Fibroblast of skin of right quadriceps (primary cell): ENCODE results near the gene CATSPER1.
A peak's percentile ranks its signal among the peaks of the same experiment; 100 is the strongest.

Experiments used
- DNase-seq: peaks from one replicate; pipeline ENCODE4 v3.0.0-alpha.2; 2013

The CATSPER1 gene

DNA sequence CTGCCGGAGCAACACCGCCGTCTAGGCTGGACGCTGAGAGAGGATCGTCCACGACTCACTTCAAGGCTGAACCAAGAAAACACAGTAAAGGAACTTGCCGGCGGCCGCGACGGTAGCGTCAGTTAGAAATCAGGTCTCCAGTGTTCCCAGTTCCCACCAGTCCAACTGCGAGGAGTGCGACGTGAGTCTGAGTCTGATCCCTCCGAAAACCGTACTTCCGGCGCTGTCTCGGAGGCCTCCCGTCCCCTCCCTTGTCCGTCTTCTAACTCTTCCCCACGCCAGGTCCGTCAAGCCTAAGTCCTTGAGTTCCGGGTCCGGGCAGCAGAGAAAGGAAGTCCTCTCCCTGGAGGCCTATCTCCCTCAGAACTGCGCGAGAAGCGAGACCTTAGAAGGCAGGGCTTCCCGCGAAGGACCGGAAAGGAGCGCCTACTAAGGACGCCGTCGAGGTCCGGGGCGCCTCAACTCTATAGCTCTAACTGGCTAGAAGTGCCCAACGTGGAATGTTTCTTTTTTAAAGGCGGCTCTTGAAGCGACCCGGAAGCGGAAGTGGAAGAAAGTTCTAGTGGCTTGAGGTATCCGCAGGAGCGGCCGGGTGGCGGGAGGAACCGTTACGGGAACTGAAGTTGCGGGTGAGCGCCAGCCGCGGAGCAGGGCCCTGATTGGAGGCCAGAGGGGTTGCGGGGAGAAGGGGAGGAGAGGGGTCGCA is 24.2 kb downstream of the CATSPER1 start, which contains the start of the genes BANF1 and EIF1AD:
TSS of gene BANF1 (plus strand) at position 562 of the 706 bp plus-strand sequence. CDS start 748 bp downstream, outside the sequence.
TSS of gene EIF1AD (minus strand) at position 216 of the 706 bp plus-strand sequence. CDS start 1,768 bp downstream, outside the sequence.
- DNase-seq: peak; percentile 98

DNA sequence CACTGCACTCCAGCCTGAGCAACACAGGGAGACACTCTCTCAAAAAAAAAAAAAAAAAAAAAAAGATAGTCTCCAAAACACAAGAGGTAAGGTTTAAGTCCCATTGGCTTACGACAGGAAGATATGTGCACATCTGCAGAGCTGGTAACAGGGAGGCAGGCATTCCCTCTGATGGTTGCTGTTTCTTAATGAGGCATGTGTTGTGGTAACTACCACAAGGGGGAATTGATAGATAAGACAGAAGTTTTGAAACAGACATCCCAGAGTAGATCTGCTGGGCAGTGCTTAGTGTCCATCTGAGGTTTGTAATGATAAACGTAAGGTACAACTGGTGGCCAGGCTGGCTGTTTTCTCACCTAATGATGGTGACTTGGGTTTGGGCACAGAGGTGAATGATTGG is 29.0 kb downstream of the CATSPER1 start:
- no peak for DNase-seq

DNA sequence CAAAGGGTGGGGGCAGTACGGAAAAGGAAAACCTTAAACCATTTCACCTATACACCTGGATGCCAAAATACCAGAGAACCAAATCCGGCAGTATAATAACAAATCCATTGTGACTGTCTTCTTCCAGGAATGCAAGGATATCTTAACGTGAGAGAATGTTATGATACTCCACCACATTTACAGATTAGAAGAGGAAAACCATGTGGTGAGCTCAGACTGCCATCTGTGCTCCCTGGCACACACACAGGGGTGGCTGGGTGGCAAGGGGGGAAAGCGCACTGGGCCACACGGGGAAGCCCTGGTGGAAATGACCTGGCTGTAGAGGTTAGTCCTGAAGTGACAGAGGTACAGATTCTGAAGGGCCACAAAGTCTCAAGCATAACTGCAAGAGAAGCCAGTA is 34.2 kb downstream of the CATSPER1 start:
- DNase-seq: no peak

DNA sequence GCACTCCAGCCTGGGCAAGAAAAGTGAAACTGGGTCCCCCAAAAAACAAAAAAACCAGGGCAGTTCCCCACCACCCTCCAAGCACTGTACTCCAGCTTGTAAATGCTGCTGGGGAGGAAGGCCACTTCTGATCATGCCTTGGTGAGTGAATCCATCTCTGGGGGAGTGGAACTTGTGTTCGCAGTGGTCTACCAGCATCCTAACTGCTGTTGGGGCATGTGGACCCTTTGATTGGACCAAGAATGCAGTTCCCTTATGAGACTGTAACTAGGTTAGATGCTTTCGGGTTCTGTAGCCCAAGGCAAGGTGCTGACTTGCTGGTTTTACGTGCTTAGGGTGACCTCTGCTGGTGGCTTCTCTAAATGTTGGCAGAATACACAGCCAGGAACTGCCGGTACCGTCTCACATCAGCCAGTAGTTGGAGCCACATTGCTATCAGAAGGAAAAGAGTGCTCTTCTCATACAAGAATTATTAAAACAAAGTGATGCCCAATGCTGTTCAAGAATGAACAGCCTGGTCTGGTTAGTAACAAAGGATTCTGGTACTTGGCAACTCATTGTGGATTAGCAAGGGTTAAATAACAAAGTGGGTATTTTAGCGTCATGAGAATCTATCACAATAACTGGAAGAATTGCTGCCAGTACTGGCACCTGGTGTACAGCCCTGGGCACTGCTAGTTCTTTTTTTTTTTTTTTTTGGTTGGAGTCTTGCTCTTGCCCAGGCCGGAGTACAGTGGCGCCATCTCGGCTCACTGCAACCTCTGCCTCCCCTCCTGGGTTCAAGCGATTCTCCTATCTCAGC is 37.3 kb downstream of the CATSPER1 start:
- DNase-seq: peak; percentile 92

GRCh38 chr11:65987336-65987735 is 38.9 kb downstream of the CATSPER1 start:
- DNase-seq: no peak

GRCh38 chr11:65983589-65983987 is 42.7 kb downstream of the CATSPER1 start:
- no peak for DNase-seq

- no peak for DNase-seq
Measured at GRCh38 chr11:65982824-65983588, 43.3 kb downstream of the CATSPER1 start.

- DNase-seq: no peak
Measured at GRCh38 chr11:65981972-65982823, 44.1 kb downstream of the CATSPER1 start.

DNA sequence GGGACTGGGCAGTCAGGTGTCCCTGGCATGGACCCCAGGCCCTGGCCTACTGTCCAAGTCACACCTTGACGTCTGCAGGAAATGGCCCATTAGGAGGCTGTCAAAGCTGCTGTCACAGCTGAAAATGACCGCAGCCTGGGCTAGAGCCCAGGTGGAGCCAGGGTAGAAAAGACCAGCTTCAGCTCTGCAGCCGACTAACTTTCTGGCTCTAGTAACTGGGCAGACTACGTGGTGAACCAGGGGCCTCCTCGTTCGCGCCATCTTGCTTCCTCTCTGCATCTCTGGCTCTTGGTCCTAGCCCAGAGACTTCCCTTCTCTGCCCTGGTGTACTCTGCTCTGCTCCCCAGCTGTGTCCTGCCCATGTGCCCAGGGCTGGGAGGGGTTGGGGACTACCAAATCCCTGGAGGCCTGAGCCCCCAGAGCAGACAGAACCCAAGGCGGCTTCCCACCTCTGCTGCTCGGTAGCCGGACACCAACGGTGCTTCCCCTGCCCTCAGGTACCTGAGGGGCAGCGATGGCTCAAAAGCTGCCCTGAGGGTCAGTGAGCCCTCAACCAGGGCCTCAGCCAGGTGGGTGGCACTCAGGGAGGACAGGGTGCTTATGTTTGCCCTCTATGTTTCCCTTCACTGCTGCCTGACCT is 45.1 kb downstream of the CATSPER1 start:
- DNase-seq: no peak

GRCh38 chr11:65979261-65979759 is 47.0 kb downstream of the CATSPER1 start:
- no peak for DNase-seq

DNA sequence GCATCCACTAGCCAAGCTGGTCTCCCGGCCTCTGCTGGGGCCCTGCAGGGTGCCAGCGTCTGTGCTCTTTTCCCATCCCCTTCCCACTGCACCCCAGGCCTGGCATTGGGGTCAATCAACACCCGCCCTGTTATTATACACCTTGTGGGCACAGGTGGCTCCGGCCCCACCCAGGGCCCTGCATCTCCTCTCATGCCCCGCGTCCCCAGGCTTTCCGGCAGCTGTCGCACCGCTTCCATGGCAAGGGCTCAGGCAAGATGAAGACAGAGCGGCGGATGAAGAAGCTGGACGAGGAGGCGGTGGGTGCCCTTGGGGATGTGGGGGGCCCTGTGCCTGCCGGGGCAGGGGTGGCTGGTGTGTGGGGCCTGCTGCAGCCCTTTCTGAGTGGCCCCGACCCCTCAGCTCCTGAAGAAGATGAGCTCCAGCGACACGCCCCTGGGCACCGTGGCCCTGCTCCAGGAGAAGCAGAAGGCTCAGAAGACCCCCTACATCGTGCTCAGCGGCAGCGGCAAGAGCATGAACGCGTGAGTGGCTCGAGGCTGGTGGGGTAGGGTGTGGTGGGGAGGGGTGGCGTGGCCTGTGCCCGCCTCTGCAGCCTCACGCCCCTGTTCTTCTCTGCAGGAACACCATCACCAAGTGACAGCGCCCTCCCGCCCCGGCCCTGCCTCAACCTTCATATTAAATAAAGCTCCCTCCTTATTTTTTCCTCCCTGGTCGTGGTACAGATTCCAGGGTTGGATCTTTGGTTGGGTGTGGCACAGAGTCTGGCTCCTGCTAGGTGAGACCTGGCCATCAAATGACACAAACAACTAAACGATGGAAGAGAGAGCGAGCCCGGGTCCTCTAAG is 47.7 kb downstream of the CATSPER1 start:
- no peak for DNase-seq

DNA sequence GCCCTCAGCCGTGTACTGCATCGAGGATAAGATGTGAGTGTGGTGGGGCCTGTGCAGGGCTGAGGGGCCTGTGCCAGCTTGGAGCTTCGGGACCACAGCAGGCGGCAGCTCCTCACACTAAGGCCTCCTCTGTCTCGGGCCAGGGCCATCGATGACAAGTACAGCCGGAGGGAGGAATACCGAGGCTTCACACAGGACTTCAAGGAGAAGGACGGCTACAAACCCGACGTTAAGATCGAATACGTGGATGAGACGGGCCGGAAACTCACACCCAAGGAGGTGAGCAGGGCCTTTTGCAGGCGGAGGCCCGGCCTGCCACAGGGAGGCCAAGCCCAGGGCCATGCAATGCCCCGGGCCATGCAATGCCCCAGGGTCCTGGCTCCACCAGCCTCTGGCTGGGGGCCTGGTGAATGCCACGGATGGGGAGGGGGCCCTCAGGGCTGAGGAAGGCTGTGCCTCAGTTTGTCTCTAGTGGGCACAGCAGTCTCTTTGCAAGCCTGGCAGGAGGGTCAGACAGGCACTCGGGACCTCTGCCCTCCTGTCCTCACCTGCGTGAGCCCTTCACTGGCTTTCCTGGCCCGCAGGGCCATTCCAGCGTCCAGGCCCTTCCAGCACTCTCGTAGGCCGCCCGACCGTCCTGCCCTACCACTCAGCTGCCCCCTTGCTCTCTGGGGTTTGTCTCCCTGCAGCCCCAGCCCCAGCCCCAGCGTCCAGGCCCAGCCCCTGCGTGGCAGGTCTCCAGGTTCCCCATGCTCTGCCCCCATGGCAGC is 48.5 kb downstream of the CATSPER1 start:
- no peak for DNase-seq

DNA sequence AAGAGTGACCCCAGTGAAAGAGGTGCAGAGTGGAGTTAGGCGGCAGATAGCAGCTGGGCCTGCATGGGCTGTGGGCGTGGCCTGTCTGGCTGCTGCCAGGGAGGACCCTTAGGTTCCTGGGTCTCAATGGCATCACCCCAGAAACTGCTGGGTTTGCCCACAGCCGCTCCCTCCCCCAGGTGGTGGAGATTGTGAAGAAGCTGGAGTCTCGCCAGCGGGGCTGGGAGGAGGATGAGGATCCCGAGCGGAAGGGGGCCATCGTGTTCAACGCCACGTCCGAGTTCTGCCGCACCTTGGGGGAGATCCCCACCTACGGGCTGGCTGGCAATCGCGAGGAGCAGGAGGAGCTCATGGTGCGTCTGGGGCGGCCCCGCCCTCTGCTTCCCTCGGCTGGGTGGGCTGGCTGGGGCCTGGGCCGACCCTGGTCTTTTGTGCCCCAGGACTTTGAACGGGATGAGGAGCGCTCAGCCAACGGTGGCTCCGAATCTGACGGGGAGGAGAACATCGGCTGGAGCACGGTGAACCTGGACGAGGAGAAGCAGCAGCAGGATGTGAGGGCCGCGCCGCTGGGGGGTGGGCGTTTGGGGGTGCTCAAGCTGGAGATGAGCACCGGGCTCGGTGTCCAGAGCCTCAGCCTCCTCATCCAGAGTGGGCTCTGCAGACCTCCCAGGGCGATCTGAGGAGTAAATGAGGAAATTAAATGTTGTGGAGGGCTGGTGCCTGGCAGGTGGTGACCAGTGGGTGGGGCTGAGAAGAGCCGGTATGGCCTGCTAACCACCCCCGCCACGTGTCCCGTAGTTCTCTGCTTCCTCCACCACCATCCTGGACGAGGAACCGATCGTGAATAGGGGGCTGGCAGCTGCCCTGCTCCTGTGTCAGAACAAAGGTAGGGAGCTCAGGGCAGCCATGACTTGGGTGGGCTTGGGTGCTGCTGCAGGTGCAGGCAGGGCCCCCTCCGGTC is 49.8 kb downstream of the CATSPER1 start:
- DNase-seq: no peak

- DNase-seq: no peak
Measured at GRCh38 chr11:65975771-65976170, 50.5 kb downstream of the CATSPER1 start.

- peak; percentile 38 for DNase-seq
Measured at GRCh38 chr11:65973439-65974110, 52.7 kb downstream of the CATSPER1 start.

DNA sequence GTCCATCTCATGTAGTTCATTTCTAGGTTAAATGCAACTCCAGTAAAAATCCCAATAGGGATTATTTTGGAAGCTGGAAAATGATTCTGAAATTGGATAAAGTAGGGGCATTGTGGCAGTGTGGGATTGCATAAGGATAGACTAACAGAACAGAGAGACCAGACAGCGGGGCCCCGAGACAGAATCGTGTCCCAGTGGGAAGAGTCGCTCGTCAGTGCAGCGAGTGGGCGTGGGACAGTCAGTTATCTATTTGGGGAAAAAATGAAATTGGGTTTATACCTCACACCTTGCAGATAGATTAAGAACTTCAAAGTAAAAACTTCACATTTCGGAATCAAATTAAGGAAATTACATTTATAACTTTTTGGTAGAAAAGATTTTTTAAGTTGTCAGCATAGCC is 54.2 kb downstream of the CATSPER1 start:
- no peak for DNase-seq

GRCh38 chr11:65968600-65969482 is 57.4 kb downstream of the CATSPER1 start:
- no peak for DNase-seq
